ENCODE results near the gene ZSCAN5A. TPM values are rescaled to one million over a fixed set of nuclear protein-coding genes. Genes with fewer than 3 reads are reported as not detected.
A peak's percentile ranks its signal among the peaks of the same experiment; 100 is the strongest.
"Not testable (repeated sequence)": the region's sequence is repeated elsewhere in the genome, so short reads cannot be mapped to it uniquely, and the experiment has no call there.

The ZSCAN5A gene
- polyA plus RNA-seq, 6 donors from 2014 or later, result 5.3 to 8.1 (median 7.0) TPM; not detected in 1

GRCh38 chr19:56309511-56310185 lies 5.0 kb downstream of the ZSCAN5A start:
- peak; percentile 27 for DNase-seq
- Mint-ChIP-seq H3K4me3 (peak overlapping the region in 1 of 8 donors; percentile 50), H3K4me1 (peaks cover 7 to 12% (median 7%) of the 10 kb centered on the region in 3 donors), H3K27me3 (no peaks in the 10 kb centered on the region), H3K27ac (peak overlapping the region in 2 of 6 donors; percentile 43 to 48), H3K9me3 (no peaks in the 10 kb centered on the region), H3K36me3 (peaks cover 0 to 9% of the 10 kb centered on the region in 2 donors)
- ATAC-seq (ENCODE audit: low read depth in 2 of 2), result peak; percentile 34 to 44

GRCh38 chr19:56308792-56309191 lies 5.8 kb downstream of the ZSCAN5A start:
- ATAC-seq (ENCODE audit: low read depth in 2 of 2) (no peak), DNase-seq (no peak)
- Mint-ChIP-seq H3K27me3 (no peaks in the 10 kb centered on the region), H3K4me3 (no peak overlapping the region), H3K27ac (peak overlapping the region in 2 of 6 donors; percentile 16 to 68), H3K36me3 (peaks cover 7 to 16% of the 10 kb centered on the region in 2 donors), H3K4me1 (peaks cover 3 to 8% (median 7%) of the 10 kb centered on the region in 3 donors), H3K9me3 (no peaks in the 10 kb centered on the region)

DNA sequence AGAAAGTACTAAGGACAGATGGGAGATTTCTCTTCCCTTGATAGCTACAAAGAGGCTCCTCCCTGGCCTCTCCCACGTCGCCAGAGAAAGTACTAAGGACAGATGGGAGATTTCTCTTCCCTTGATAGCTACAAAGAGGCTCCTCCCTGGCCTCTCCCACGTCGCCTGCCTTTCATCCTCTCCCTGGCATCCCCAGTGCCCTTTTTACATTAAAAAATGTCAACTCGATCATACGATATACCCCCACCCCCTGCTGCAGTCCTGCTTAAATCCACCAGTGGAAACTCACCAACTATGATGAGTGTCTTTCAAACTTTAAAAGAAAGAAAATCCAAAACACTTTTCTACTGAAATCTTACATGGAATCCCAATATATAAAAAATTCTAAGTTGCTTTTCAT lies 7.6 kb downstream of the ZSCAN5A start:
- not testable (repeated sequence) for H3K27ac Mint-ChIP-seq; H3K27me3 Mint-ChIP-seq; ATAC-seq (ENCODE audit: low read depth in 2 of 2); H3K4me3 Mint-ChIP-seq; H3K4me1 Mint-ChIP-seq; DNase-seq; H3K9me3 Mint-ChIP-seq
- H3K36me3 Mint-ChIP-seq, result peaks cover 17 to 19% of the 10 kb centered on the region in 2 donors

DNA sequence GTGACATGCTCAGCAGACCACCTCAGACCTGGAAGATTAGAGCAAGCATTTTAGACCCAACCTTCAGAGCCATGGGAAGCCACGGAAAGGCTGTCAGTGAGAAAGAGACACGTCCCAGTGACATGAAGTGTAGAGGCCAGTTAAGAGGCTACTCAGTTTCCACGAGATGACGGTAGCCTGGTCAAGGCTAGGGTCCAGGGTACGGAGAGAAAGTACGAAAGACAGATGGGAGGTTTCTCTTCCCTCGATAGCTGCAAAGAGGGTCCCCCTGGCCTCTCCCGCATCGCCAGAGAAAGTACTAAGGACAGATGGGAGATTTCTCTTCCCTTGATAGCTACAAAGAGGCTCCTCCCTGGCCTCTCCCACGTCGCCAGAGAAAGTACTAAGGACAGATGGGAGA lies 8.6 kb downstream of the ZSCAN5A start:
- Mint-ChIP-seq H3K4me3 (no peak overlapping the region), H3K27ac (no peak overlapping the region), H3K36me3 (peaks cover 19 to 24% of the 10 kb centered on the region in 2 donors), H3K9me3 (peaks cover 0 to 9% (median 0%) of the 10 kb centered on the region in 7 donors), H3K4me1 (peaks cover 6 to 16% (median 11%) of the 10 kb centered on the region in 3 donors), H3K27me3 (no peaks in the 10 kb centered on the region)
- ATAC-seq (ENCODE audit: low read depth in 2 of 2) (no peak), DNase-seq (no peak)

- DNase-seq (no peak), ATAC-seq (ENCODE audit: low read depth in 2 of 2) (no peak)
- H3K27me3 Mint-ChIP-seq, result no peaks in the 10 kb centered on the region
- H3K4me3 Mint-ChIP-seq, result no peak overlapping the region
- H3K9me3 Mint-ChIP-seq, result peaks cover 0 to 9% (median 0%) of the 10 kb centered on the region in 7 donors
- H3K27ac Mint-ChIP-seq, result peak overlapping the region in 1 of 6 donors; percentile 81
- H3K36me3 Mint-ChIP-seq, result peaks cover 19 to 24% of the 10 kb centered on the region in 2 donors
- H3K4me1 Mint-ChIP-seq, result peaks cover 6 to 16% (median 11%) of the 10 kb centered on the region in 3 donors
Observed at GRCh38 chr19:56304243-56304642, 10.4 kb downstream of the ZSCAN5A start.

DNA sequence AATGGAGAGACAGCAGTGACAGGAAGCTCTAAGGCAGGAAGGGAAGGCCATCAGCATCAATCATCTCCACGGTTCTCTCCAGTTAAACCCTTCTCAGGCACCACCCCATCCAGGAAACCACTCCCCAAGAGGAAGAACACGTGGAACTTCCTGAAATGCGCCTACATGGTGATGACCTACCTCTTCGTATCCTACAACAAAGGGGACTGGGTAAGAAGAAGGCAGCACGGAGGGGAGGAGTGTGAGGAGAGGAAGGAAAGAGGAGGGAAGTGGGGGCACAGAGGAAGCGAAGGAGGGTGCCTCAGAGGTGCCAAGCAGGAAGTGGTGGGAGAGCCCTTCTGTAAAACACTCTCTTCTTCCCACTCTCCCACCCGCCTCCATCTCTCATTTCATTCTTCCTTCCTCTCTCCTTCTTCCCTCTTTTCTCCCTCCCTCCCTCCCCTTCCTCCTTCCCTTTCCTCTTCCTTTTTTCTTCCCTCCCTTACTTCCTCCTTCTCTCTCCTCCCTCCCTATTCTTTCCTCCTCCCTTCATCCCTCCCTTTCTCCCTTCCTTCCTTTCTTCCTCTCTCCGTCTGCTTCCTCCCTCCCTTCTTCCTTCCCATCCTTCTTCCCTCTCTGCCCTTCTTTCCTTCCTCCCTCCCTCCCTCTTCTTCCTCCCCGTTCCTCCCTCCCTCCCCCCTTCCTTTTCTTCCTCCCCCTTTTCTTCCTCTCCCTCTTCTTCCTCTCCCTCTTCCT lies 12.6 kb downstream of the ZSCAN5A start:
- Mint-ChIP-seq H3K27ac (peak overlapping the region in 1 of 6 donors; percentile 75), H3K27me3 (no peaks in the 10 kb centered on the region), H3K4me3 (no peak overlapping the region), H3K4me1 (peaks cover 6 to 16% (median 11%) of the 10 kb centered on the region in 3 donors), H3K36me3 (peaks cover 24 to 28% of the 10 kb centered on the region in 2 donors), H3K9me3 (peaks cover 0 to 9% (median 0%) of the 10 kb centered on the region in 7 donors)
- no peak for ATAC-seq (ENCODE audit: low read depth in 2 of 2)
- no peak for DNase-seq

GRCh38 chr19:56301155-56301554 lies 13.5 kb downstream of the ZSCAN5A start:
- no peak for DNase-seq
- Mint-ChIP-seq H3K27me3 (no peaks in the 10 kb centered on the region), H3K4me3 (no peak overlapping the region), H3K9me3 (peaks cover 0 to 9% (median 0%) of the 10 kb centered on the region in 7 donors), H3K36me3 (peaks cover 31 to 32% of the 10 kb centered on the region in 2 donors), H3K27ac (peak overlapping the region in 1 of 6 donors; percentile 75), H3K4me1 (peaks cover 6 to 16% (median 11%) of the 10 kb centered on the region in 3 donors)
- no peak for ATAC-seq (ENCODE audit: low read depth in 2 of 2)

GRCh38 chr19:56299688-56300087 lies 15.0 kb downstream of the ZSCAN5A start:
- peak overlapping the region in 1 of 6 donors; percentile 51 for H3K27ac Mint-ChIP-seq
- H3K4me3 Mint-ChIP-seq, result no peak overlapping the region
- DNase-seq (no peak), ATAC-seq (ENCODE audit: low read depth in 2 of 2) (no peak)
- H3K9me3 Mint-ChIP-seq, result peaks cover 0 to 9% (median 0%) of the 10 kb centered on the region in 7 donors
- H3K27me3 Mint-ChIP-seq, result no peaks in the 10 kb centered on the region
- peaks cover 31 to 38% of the 10 kb centered on the region in 2 donors for H3K36me3 Mint-ChIP-seq
- peaks cover 6 to 16% (median 11%) of the 10 kb centered on the region in 3 donors for H3K4me1 Mint-ChIP-seq

- Mint-ChIP-seq H3K36me3 (peaks cover 27 to 31% of the 10 kb centered on the region in 2 donors), H3K27ac (peak overlapping the region in 1 of 6 donors; percentile 86), H3K9me3 (peaks cover 0 to 8% (median 0%) of the 10 kb centered on the region in 7 donors), H3K4me3 (peak overlapping the region in 2 of 8 donors; percentile 9 to 29), H3K27me3 (no peaks in the 10 kb centered on the region), H3K4me1 (peaks cover 6 to 7% (median 6%) of the 10 kb centered on the region in 3 donors)
- DNase-seq (no peak), ATAC-seq (ENCODE audit: low read depth in 2 of 2) (no peak)
Observed at GRCh38 chr19:56297010-56297409, 17.6 kb downstream of the ZSCAN5A start.

DNA sequence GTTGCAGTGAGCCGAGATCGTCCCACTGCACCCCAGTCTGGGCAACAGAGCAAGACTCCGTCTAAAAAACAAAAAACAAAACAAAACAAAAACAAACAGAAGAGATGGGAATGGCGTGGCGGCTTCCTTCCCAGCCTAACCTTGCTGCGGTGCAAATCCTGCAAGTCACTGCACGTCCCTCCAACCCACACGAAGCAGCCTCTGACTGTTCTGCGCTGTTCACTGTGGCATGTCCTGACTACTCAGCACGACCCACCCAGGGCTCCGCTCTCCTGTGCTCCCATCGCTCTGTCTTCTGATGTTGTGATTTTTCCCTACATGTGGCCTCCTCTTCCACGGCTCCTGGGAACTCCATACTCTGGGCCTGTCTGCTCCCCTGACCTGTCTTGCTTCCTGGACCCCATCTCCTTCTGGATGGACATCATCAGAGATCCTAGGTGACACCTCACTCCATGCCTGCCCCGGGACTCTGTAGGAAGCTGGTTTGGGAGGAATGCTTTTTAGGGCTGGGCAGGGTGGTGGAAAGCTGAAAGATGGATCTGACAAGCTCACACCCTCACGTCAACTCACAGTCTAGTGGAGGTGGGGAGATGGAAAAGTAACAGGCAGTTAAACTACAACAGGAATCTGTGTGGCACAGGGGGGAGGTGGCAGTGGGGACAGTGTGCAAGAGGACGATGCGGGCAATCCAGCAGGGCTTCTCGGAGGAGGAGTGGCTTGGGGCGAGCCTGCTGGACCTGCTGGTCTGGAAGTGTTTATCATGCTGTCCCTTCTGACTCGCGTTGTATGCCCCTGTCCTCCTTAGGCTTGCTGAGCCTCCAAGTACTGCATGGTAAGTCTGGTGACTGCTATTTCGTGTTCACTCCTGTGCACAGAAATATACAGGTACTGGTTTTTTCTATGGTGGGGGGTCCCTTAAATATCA lies 18.8 kb downstream of the ZSCAN5A start:
- Mint-ChIP-seq H3K4me1 (no peaks in the 10 kb centered on the region), H3K27ac (peak overlapping the region in 1 of 6 donors; percentile 2), H3K4me3 (no peak overlapping the region), H3K9me3 (peaks cover 0 to 3% (median 0%) of the 10 kb centered on the region in 7 donors), H3K27me3 (no peaks in the 10 kb centered on the region), H3K36me3 (peaks cover 24 to 33% of the 10 kb centered on the region in 2 donors)
- DNase-seq, result no peak
- ATAC-seq (ENCODE audit: low read depth in 2 of 2), result no peak

DNA sequence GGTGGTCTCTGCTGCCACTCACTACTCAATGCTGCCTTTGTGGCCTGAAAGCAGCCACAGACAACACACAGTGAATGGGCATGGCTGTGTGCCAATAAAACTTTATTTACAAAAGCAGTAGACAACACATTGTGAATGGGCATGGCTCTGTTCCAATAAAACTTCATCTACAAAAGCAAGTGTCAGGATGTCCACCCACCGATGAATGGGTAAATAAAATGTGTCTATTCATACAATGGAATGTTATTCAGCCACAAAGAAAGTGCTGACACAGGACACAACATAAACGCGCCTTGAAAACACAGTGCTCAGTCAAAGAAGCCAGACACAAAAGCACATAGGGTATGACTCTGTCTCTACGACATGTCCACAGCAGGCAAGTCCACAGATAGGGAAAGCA lies 20.1 kb downstream of the ZSCAN5A start:
- Mint-ChIP-seq H3K4me3 (no peak overlapping the region), H3K36me3 (peaks cover 24 to 33% of the 10 kb centered on the region in 2 donors), H3K27me3 (no peaks in the 10 kb centered on the region), H3K27ac (peak overlapping the region in 1 of 6 donors; percentile 56), H3K4me1 (no peaks in the 10 kb centered on the region), H3K9me3 (peaks cover 0 to 3% (median 0%) of the 10 kb centered on the region in 7 donors)
- DNase-seq (no peak), ATAC-seq (ENCODE audit: low read depth in 2 of 2) (no peak)

- peaks cover 24 to 31% of the 10 kb centered on the region in 2 donors for H3K36me3 Mint-ChIP-seq
- DNase-seq (no peak), ATAC-seq (ENCODE audit: low read depth in 2 of 2) (no peak)
- H3K9me3 Mint-ChIP-seq, result peaks cover 0 to 3% (median 0%) of the 10 kb centered on the region in 7 donors
- no peaks in the 10 kb centered on the region for H3K4me1 Mint-ChIP-seq
- H3K27me3 Mint-ChIP-seq, result no peaks in the 10 kb centered on the region
- no peak overlapping the region for H3K27ac Mint-ChIP-seq
- H3K4me3 Mint-ChIP-seq, result no peak overlapping the region
Observed at GRCh38 chr19:56291867-56292266, 22.8 kb downstream of the ZSCAN5A start.

GRCh38 chr19:56290104-56290503 lies 24.5 kb downstream of the ZSCAN5A start:
- Mint-ChIP-seq H3K27me3 (no peaks in the 10 kb centered on the region), H3K9me3 (peaks cover 0 to 3% (median 0%) of the 10 kb centered on the region in 7 donors), H3K4me3 (no peak overlapping the region), H3K27ac (no peak overlapping the region), H3K4me1 (no peaks in the 10 kb centered on the region), H3K36me3 (peaks cover 15 to 18% of the 10 kb centered on the region in 2 donors)
- DNase-seq (no peak), ATAC-seq (ENCODE audit: low read depth in 2 of 2) (no peak)
